Stimulated activated CD8-positive, alpha-beta memory T cell treated with anti-CD3 and anti-CD28 coated beads, Interleukin-7, amount 100 ng/mL, for 4 hours (primary cell): Measurements from ENCODE around the gene CLDN22.
"Not testable (repeated sequence)": the region's sequence is repeated elsewhere in the genome, so short reads cannot be mapped to it uniquely, and the experiment has no call there.

Experiments
- DNase-seq, 2 donors: peaks; one replicate each; pipeline ENCODE4 v3.0.0-alpha.2; 2020; ENCODE audit warnings: low read depth in 2 of 2

Gene CLDN22

DNA sequence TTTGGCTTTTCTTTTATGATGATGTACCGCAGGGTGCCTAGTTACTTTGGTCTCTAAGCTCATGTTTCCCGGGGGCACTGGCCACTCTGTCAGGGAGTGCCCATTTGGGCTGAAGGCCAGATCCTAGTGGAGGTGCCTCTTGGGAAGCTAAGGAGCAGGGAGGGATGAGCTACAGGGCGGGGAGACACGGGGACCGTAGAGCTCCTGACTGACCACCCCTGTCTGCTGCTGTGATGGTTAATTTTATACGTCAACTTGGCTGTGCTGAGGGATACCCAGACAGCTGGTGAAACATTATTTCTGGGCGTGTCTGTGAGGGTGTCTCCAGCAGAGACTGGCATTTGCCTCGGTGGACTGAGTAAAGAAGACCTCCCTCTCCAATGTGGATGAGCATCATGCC is 27.1 kb upstream of the CLDN22 start:
- DNase-seq, result no peak

DNA sequence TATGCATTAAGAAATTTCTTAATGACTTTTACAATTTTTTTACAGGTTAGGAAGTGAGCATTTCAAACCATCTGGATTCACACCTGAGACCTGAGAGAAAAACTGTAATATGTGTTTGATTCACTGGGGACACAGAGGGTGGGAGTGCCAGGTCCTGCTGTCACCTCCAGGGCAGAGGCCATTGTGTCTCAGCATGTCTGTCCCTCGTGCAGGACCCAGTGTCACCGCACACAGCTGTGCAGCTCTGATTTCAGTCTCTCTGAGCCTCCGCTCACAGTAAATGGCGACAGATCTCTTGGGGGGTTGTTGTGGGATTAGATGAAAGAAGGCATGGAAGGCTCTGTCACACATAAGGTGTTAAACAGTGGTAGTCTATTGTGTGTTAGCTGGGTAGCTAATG is 25.2 kb upstream of the CLDN22 start:
- no peak for DNase-seq

DNA sequence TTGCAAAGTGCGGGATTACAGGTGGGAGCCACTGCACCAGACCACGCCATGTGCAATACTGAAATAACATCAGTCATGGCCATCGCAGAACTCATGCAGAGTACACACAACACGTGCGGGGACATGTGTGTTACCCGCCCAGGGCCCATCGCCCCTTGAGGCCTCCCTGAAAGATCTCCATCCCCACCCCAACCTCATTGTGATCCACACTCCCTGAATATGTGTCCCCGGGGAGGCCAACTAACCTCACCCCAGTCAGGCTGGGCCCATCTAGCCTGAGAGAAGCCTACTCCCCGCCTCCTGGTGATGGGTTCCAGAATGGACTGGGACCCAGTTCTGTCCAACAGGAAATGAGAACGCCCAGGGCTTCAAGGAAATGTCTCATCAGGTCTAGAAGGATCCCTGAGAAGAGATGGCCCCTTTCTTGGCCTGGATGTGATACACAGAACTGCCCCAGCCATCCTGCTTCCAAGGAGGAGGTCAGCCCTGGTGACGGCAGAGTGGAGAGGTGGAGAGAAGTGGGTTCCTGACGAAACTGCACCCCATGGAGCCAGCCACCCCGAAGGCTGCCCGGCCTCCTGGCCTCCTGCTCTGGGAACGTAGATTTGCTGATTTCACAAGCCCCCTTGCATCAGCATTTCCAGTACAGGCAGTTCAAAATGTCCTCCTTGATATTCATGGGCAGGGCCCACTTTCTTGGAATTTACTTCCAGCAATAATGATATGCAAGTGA is 24.6 kb upstream of the CLDN22 start:
- DNase-seq, result no peak

DNA sequence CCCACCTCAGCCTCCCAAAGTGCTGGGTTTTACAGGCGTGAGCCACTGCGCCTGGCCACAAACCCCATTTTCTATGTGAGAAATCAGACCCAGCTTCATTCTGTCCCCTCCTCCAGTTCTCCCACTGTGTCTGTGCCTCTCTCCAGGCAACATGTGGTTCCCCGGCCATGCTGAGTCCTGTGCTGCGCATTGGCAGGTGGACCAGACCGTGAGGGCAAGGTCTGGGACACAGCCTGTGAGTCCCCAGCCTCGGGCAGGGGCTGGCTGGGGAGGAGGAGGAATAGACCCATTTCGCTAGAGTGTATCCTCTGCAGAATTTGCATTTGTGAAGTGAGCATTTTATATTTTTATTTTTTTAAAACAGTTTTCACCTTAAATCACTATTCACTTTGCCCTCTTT is 23.7 kb upstream of the CLDN22 start:
- DNase-seq, result no peak

DNA sequence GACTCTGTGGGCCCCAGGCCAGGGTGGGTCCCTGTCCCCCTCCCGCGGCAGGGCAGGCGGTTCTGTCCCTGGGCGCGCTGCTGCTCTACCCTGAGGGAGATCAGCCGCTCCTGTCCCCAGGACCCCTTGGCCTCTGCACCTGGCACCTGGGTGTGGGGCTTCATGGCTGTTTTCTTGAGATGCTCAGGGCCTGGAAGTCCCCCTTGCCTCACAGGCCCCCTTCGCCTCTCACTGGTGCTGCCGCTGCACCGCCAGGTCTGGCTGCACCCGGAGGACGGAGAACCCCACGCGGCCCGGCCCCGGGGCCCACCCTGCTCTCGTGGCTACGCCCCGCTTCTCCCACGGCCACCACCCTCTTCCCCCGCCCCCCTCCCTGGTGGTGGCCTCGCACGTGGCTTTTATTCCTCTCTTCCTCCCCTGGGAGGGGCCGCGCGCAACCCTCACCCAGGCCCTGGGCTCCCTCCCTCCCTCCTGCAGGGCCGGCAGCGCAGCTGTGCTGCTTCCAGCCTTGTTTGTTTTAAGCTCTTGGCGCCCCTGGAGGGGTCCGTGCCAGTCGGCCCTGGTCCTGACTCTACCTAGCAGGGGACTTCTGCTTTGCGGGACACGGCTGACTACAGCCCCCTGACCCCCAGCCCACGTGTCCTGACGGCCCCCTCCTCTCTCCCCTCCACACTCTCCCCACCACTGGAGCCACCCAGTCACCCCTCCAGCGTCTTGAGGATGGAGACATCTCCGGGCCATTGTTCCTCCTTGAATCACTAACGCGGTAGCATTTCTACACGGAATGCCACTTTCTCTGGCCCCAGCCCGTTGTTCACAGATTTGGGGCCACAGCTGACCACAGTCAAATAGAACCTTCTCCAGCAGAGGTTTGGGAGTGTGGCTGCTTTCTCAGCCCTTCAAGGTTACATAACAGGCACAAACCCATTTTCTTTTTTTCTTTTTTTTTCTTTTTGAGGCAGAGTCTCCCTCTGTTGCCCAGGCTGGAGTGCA is 22.8 kb upstream of the CLDN22 start:
- no peak for DNase-seq

DNA sequence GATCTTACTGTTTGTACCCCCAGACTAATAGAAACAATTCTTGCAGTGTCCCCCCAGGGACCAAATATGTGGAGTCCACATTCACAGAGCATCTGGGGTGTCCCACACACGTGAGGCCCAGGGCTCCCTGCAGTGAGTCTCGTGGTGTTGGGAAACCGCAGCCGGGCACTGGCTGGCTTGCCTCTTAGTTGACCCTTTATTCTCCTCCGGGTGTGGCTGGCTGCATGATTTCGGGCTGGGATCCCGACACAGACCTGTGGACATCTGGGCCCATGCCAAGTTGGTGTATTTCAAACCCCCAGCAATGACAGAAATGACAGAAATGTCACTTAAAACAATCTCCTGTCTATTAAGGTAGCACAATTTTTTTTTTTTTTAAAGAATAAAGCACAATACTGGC is 17.8 kb upstream of the CLDN22 start:
- no peak for DNase-seq

DNA sequence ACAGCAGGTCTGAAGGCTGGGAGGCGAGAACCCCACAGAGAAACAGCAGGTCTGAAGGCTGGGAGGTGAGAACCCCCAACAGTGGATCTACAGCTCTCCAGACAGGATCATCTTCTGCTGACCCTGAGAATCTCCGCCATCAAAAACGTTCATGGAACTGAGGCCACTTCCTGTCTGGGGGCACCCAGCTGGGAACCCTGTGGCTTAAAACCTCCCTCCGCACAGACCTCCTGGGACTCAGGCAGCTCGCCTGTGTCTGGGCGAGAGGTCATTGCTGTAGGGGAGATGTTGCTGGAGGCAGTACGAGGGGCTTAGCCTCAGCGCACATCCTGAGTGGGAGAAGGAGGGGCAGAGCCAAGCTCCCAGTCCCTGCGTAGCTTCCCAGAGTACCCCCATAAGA is 17.3 kb upstream of the CLDN22 start:
- no peak for DNase-seq

DNA sequence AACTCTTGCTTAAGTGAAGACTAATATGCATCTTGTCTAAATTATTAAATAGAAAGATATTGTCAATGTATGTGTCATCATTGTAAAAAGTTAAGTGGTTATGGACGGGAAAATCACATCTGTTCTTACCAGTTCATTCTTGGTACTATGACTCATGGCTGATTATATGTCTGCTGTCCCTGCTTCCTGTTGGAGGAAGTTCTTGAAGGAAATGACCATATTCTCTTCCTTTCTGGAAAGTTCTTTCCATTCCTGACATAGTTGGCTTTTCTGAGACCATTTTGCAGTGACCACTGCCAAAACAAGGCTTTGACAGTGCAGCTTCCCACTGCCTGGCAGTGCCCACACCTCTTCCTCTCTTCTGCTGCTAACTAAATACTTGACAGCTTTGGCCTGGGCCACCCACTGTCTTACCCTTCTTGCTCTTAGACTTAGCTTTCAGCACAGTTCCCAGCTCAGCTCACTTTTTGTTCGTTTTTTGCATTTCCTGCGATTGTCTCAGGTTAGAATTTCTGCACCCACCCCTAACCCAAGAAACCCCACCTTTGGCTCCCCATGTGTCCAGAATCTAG is 15.4 kb upstream of the CLDN22 start:
- DNase-seq, result no peak

DNA sequence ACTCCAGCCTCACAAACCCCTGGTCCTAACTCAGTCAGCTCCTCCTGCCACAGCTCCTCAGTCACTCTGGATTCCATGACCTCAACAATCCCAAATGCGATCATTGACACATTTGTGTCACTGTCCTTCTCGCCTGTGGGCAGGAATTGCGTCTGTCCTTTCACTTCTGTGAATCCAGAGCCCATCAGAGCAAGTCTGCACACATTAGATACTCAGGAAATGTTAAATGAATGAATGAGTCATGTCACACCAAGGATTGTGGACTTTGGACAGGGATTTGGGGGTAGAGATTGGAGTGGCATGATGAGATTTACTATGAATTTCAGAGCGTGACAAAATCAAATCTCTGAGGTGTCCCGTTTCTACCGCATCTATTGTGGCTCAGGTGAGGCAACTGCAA is 13.9 kb upstream of the CLDN22 start:
- DNase-seq, result no peak

DNA sequence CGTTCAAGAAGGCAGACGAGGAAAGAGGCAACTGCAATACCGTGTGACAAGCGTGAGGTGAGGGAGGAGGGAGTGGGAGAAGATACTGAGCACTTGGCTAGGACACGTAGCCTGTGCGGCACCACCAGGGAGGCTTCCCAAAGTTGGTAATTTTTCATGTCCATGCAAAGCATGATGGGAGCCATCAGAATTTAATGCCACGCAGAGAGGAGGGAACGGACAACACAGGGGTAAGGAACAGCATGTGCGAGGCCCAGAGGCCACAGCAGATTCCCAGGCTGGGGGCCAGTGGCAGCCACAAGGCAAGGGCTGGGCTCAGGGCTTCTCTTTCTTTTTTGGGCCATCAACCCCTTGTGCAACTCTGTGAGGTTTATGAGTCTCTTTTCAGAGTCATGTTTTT is 13.1 kb upstream of the CLDN22 start:
- no peak for DNase-seq

DNA sequence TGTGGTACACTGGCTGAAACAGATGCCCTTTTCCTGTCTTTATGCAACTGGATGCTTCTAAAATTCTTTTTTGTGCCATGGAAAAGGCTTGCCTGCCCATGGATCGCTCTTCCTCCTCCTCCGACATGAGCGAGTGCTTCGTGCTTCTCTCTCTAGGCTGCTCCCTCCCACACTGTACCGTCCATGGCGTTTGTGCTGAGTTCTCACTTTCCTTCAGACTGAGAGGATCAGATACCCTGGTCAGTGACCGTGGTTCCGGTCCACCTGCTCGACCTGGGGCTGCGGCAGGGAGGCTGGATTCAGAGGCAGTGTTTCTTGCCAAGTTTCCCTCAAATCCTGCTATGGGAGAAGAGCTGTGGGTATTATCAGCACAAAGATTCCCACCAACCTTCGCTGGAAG is 12.4 kb upstream of the CLDN22 start:
- DNase-seq, result no peak

DNA sequence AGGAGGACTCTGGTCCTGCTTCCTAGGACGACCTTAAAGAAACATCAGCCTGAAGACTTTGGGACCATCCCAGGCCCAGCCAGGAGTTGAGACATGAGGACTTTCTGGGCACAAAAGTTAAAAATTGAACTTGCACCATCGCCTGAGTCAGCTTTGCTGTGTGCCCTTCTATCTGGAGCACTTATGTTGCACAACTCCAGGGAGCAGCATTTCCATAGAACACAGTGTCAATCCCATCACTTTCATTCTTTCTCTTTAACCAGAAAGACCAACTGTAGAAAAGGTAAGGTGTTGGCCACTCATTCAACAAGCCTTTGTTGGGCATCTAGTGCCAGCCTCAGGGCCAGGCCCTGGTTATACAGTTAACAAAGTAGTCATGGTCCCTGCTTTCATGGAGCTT is 10.8 kb upstream of the CLDN22 start:
- DNase-seq, result no peak

DNA sequence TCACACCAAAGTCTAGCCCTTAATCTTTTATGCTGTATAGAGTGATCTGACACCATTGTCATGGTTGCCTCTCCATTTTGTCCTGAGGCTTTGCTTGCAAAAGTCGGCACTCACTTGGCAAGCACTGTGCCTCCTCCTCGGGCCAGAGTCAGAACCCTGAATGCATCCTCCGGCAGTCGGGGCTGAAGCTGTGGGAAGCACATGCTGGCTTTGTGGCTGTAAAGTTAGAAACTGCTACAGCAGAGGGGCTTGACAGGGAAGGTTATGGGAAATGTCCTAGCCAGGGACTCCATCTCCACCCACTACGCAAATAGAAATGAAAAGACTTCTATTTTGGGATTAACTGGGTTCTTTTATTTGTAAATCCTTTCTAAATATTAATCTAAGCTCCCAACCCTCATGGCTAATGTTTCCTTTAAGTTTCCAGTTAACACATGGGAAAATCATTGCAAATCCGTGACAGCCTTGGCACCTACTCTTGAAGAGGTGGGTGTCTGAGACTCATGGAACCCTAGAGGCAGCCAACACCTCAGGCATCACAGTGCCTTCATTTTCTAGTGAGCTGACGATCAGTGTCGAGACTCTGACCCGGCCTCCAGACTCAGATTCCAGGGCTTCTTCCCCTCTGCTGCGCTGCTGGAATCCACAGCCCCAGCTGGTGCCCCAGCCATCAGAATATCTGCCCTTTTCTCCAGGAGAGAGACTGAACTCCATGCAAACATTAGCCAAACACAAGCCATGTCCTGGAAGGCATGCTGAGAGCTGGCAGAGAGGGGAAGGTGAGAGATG is 10.1 kb upstream of the CLDN22 start:
- DNase-seq, result no peak

DNA sequence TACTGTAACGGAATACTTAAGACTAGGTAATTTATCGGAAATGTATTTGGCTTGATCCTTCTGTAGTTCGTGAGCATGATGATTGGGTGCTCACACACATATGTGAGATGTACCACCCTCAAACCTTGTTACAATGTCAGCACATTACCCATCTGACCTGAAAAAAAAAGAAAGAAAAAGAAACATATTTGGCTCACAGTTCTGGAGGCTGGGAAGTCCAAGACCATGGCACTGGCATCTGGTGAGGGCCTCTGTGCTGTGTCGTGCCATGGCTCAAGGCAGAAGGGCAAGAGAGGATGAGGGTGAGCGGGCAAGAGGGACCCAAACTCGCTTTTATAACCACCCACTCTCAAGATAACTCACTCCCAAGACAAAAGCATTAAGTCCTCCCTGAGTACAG is 9.2 kb upstream of the CLDN22 start:
- no peak for DNase-seq

DNA sequence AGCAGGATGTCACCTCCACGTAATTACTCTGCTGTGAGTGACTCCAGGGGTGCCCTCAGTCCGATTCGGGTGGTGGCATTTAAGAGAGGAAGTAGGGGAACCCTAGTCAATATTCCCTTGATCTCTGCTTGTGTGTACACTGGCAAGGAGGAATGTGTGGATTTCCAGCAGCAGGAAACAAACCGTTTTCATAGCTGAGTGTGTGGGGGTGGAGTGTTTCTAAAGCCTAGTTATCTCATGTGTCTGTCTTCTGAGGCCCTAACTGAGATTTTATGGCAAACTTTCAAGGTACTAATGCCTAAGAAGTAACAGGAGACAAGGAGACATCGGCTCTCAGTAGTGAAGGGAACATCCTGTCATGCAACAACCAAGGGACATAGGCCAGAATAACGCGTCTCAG is 8.8 kb upstream of the CLDN22 start:
- no peak for DNase-seq

DNA sequence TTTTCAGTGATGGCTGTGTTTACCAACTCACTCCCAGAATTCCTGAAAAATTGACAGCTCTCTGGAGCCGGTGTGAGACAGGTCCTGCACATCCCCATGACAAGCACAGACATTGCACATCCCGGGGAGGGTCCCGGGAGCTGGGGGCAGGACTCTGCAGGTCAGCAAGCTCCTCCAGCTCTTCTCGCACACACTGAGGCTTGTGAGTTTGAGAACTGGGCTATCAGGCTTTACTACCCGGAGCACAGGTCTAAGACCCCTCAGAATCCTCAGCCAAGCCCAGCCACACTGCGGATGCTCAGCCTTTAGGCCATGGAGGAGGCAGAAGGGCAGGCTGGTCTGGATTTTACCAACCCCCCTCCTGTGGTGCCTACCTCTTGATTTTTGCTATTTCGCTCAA is 7.8 kb upstream of the CLDN22 start:
- no peak for DNase-seq

DNA sequence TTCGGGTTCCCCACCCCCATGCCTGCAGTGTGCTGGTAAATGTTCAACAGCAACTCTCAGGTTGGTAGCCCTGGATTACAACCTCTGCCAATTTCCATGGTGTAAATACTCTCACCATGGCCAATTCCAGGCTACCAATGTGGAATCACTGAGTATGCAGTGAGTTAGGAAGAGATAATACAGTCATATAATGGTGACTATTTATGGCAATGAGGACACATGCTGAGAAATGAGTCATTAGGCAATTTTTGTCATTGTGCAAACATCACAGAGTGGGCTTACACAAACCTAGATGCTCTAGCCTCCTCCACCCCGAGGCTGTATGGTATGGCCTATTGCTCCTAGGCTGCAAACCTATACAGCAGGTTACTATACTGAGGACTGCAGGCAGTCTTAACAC is 6.8 kb upstream of the CLDN22 start:
- DNase-seq, result no peak

DNA sequence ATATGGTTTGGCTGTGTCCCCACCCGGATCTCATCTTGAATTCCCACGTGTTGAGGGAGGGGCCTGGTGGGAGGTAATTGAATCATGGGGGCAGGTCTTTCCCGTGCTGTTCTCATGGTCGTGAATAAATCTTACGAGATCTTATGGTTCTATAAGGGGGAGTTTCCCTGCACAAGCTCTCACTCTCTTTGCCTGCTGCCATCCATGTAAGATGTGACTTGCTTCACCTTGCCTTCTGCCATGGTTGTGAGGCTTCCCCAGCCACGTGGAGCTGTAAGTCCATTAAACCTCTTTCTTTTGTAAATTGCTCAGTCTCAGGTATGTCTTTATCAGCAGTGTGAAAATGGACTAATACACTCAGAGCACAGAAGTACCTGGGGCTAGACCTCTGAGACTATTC is 6.3 kb upstream of the CLDN22 start:
- not testable (repeated sequence) for DNase-seq

DNA sequence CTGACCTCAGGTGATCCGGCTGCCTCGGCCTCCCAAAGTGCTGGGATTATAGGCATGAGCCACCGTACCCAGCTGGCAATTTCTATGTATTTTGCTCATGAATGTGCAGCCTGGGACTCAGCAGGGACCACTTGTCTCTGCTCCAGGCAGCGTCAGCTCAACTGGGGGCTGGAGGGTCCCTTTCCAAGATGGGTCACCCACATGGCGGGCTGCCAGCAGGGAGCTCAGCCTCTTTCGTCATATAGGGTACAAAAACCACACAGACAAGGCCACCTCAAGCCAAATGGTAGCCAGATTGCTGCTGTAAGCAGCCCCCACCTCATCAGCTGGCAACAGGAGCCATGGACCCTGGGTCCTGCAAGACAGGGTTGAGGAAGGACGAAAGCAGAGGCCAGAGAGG is 4.5 kb upstream of the CLDN22 start:
- no peak for DNase-seq

DNA sequence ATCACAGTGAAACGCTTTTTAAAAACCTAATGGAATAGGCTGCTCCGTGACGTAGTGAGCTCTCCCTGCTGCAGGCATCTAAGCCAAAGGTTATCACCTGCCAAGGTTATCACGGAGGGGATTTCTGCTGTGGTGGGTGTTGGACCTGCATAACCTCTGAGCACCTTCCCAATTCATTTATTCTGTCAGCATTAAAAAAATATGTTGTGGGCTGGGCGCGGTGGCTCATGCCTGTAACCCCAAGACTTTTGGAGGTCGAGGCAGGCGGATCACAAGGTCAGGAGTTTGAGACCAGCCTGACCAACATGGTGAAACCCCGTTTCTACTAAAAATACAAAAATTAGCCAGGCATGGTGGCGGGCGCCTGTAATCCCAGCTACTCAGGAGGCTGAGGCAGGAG is 4.0 kb upstream of the CLDN22 start:
- DNase-seq, result not testable (repeated sequence)

DNA sequence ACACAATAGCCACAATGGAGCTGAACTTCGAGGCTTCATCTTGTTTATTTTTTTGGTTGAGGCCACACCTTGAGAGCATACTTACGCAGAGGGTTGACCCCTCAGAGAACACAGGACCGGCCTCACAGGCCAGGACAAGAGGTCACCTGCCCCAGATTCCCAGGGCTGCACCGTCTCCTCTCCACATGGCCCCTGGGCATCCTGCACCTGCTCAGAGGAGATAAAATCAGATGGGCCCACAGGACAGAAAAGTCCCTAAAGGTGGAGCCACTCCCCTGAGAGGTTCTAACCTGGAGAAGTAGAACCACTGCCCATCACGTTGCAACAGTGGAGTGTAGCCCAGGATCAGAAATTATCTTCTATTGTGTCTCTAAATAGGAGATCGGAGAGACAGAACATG is 3.2 kb upstream of the CLDN22 start:
- no peak for DNase-seq

DNA sequence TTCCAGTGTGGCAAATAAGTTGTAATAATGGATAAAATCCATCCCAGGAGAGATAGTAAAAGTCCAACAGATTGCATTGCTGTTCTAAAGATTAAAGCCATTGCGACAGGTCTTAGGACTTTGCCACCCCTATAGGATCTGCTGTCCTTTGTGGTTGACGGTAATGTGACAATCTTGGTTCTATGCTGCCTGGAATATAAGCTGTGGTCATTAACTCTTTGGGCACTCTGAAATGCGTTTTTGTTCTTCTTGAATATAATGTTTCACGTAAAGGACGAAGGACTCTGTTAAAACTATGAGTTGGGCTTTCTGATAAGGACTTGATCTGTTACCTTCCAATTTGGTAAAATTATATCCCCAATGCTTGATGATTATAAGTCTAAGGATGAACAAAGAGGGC is 2.2 kb upstream of the CLDN22 start, which contains the start of gene CLDN24:
TSS of gene CLDN24 (minus strand) at position 101 of the 400 bp plus-strand sequence. CDS start at position 101, 0 bp downstream.
- no peak for DNase-seq
